Measurements from ENCODE around the gene CACNA2D4.

DNA sequence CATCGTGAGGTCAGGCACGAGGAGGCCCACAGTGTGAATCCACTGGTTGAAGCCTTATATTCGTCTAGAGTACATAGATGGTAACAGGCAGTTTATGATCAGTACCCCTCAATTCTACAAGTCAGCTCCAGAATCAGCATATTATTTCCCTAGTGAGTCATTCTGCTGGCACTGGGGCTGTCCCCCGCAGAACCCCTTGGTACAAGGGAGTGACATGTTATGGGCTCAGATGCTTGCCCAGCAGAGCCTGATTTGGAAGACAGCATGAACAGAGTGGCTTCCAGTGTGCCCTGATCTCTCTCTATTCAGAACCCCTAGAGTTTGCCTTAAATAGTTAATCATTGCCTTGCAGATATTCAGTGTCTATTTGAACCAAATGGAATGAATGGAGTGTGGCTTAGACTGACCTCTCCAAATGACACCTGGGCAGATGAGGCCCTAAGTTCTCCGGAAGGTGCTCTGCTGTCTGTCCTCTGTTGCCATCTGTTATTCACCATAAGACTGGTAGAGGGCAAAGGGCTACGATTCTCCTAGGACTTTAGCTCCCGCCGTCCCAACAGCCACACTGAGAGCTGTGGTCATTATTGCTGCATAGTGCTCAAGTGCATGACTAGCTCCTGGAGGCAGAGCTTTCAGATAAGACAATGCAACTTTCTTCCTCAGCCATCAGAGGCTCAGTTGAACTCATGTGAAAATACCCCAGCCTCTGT is 41.1 kb downstream of the CACNA2D4 start:
- TF ChIP-seq EP300 (IDR thresholded peaks at IDR 0.05) (no peak), POLR2AphosphoS5 (IDR thresholded peaks at IDR 0.05) (no peak)

Data from sigmoid colon (tissue), 4 donors.